Measurements from ENCODE around the gene HPCAL1.

- TF ChIP-seq CTCF (IDR thresholded peaks at IDR 0.05) (no peak), EZH2 (IDR thresholded peaks at IDR 0.05) (no peak), EZH2phosphoT487 (IDR thresholded peaks at IDR 0.05) (no peak)
These were observed 133.1 kb downstream of the HPCAL1 start for GRCh38 chr2:10435820-10436204.

Measured in neural progenitor cell (in vitro differentiated cells).